ENCODE measurements around the gene DOCK10. TPM values are rescaled to one million over a fixed set of nuclear protein-coding genes. Genes with fewer than 3 reads are reported as not detected.

The DOCK10 gene
- total and polyA plus RNA-seq, 2 donors (not counting 3 experiments of a cell fraction or from before 2014, with no cell fraction given) = 5.8 to 23.0 TPM

- ChIA-PET CTCF (no interaction called here), POLR2A (no interaction called here)
- intact Hi-C loops (cut with micrococcal nuclease) = no loop called here
- H3K4me1 ChIP-seq (ENCODE audit: control insufficient read depth, extremely low read depth, insufficient read depth, low read length) = no peaks in the 10 kb centered on the region
- no peak for FAIRE-seq
- DNase-seq (ENCODE audit: low read depth, low spot score) = no peak
- H4K20me1 ChIP-seq (replicated peaks; ENCODE audit: control insufficient read depth, extremely low read depth, insufficient read depth, low read length) = no peaks in the 10 kb centered on the region
- no peaks in the 10 kb centered on the region for H3K36me3 ChIP-seq (ENCODE audit: control insufficient read depth in 2 of 2, extremely low read depth in 1 of 2, insufficient read depth in 2 of 2, low read length in 2 of 2)
- no TSS peak for BruUV-seq (replicated peaks)
- no peaks in the 10 kb centered on the region for H3K79me2 ChIP-seq (ENCODE audit: control insufficient read depth, insufficient read depth, low read length)
- TF ChIP-seq GATA2 (IDR thresholded peaks at IDR 0.05; ENCODE audit: insufficient read depth, insufficient read length, low read depth, low read length) = no peak
- TF ChIP-seq CTCF (IDR thresholded peaks at IDR 0.05; ENCODE audit: extremely low read depth in 1 of 2, insufficient read depth in 1 of 2, low read depth in 1 of 2, low read length in 2 of 2) = no peak
- TF ChIP-seq MYC (IDR thresholded peaks at IDR 0.05; ENCODE audit: low read depth, low read length) = no peak
- dilution Hi-C loops (cut with MboI; ENCODE audit: extremely low pct_ligation_motif_present, low sequenced_read_pairs) = no loop called here
- H3K4me2 ChIP-seq (ENCODE audit: insufficient read depth, low read length) = no peak overlapping the region
- H2AFZ ChIP-seq (ENCODE audit: low read depth, low read length) = no peak overlapping the region
- H3K9me3 ChIP-seq (replicated peaks; ENCODE audit: control insufficient read depth, insufficient read depth, low read length) = no peaks in the 10 kb centered on the region
- H3K4me3 ChIP-seq (replicated peaks in 1 of 3; ENCODE audit: insufficient read depth in 1 of 3, low read depth in 1 of 3, low read length in 3 of 3) = no peak overlapping the region
- no peaks in the 10 kb centered on the region for H3K9me1 ChIP-seq (replicated peaks; ENCODE audit: control insufficient read depth, extremely low read depth, insufficient read depth, low read length)
- H3K9ac ChIP-seq (replicated peaks; ENCODE audit: extremely low read depth, insufficient read depth, low read length) = no peak overlapping the region
- H3K27ac ChIP-seq (ENCODE audit: insufficient read depth, low read depth, low read length) = no peak overlapping the region
- H3K27me3 ChIP-seq (ENCODE audit: control insufficient read depth in 2 of 2, insufficient read depth in 2 of 2, low read length in 2 of 2) = peaks cover 2 to 3% of the 10 kb centered on the region in 2 experiments
Observed at GRCh38 chr2:225065882-225066281, 23.6 kb upstream of the DOCK10 start.

GRCh38 chr2:225064928-225065327, 22.7 kb upstream of the DOCK10 start:
- FAIRE-seq = no peak
- intact Hi-C loops (cut with micrococcal nuclease) = no loop called here
- Histone ChIP-seq H3K4me2 (ENCODE audit: insufficient read depth, low read length) (no peak overlapping the region), H3K9me3 (replicated peaks; ENCODE audit: control insufficient read depth, insufficient read depth, low read length) (no peaks in the 10 kb centered on the region), H3K27me3 (ENCODE audit: control insufficient read depth in 2 of 2, insufficient read depth in 2 of 2, low read length in 2 of 2) (peaks cover 0 to 3% of the 10 kb centered on the region in 2 experiments), H3K4me1 (ENCODE audit: control insufficient read depth, extremely low read depth, insufficient read depth, low read length) (no peaks in the 10 kb centered on the region), H2AFZ (ENCODE audit: low read depth, low read length) (no peak overlapping the region), H3K4me3 (replicated peaks in 1 of 3; ENCODE audit: insufficient read depth in 1 of 3, low read depth in 1 of 3, low read length in 3 of 3) (no peak overlapping the region), H3K36me3 (ENCODE audit: control insufficient read depth in 2 of 2, extremely low read depth in 1 of 2, insufficient read depth in 2 of 2, low read length in 2 of 2) (no peaks in the 10 kb centered on the region), H3K9me1 (replicated peaks; ENCODE audit: control insufficient read depth, extremely low read depth, insufficient read depth, low read length) (no peaks in the 10 kb centered on the region), H4K20me1 (replicated peaks; ENCODE audit: control insufficient read depth, extremely low read depth, insufficient read depth, low read length) (no peaks in the 10 kb centered on the region), H3K79me2 (ENCODE audit: control insufficient read depth, insufficient read depth, low read length) (no peaks in the 10 kb centered on the region), H3K9ac (replicated peaks; ENCODE audit: extremely low read depth, insufficient read depth, low read length) (no peak overlapping the region), H3K27ac (ENCODE audit: insufficient read depth, low read depth, low read length) (no peak overlapping the region)
- no peak for DNase-seq (ENCODE audit: low read depth, low spot score)
- dilution Hi-C loops (cut with MboI; ENCODE audit: extremely low pct_ligation_motif_present, low sequenced_read_pairs) = no loop called here
- TF ChIP-seq FOS (IDR thresholded peaks at IDR 0.05; ENCODE audit: borderline replicate concordance, insufficient read depth, low read length) (no peak), MYC (IDR thresholded peaks at IDR 0.05; ENCODE audit: low read depth, low read length) (no peak), JUN (IDR thresholded peaks at IDR 0.05; ENCODE audit: borderline replicate concordance, insufficient read depth, insufficient read length, low read depth) (no peak), POLR2AphosphoS5 (IDR thresholded peaks at IDR 0.05; ENCODE audit: insufficient read depth, low read depth, low read length) (no peak), GATA2 (IDR thresholded peaks at IDR 0.05; ENCODE audit: insufficient read depth, insufficient read length, low read depth, low read length) (no peak), EZH2 (IDR thresholded peaks at IDR 0.05; ENCODE audit: borderline replicate concordance, low read depth, low read length, severe bottlenecking) (no peak), CTCF (IDR thresholded peaks at IDR 0.05; ENCODE audit: extremely low read depth in 1 of 2, insufficient read depth in 1 of 2, low read depth in 1 of 2, low read length in 2 of 2) (no peak)
- POLR2A ChIA-PET = no interaction called here
- CTCF ChIA-PET = interaction anchor here (0.5 kb wide), 1 partner anchor 600 kb away, joined by 3 read pairs; no protein-coding TSS in a partner anchor
- no TSS peak for BruUV-seq (replicated peaks)
